Endodermal cell (in vitro differentiated cells): ENCODE measurements around the gene PARD3B. TPM values are rescaled to one million over a fixed set of nuclear protein-coding genes. Genes with fewer than 3 reads are reported as not detected.

Experiments
- DNase-seq: peaks from one replicate; pipeline ENCODE4 v3.0.0-alpha.2; 2017
- H3K27ac ChIP-seq: 2 replicates; pipeline ENCODE4 v1.5.1; 2013; ENCODE audit warnings: mild to moderate bottlenecking, low read depth, low read length, moderate library complexity
- H3K27me3 ChIP-seq: 2 replicates; pipeline ENCODE4 v1.6.1; 2013; ENCODE audit warnings: mild to moderate bottlenecking, low read length, moderate library complexity; ENCODE audit not compliant: insufficient read depth, control insufficient read depth, poor library complexity, severe bottlenecking
- H3K36me3 ChIP-seq: 2 replicates; pipeline ENCODE4 v1.7.0; 2013; ENCODE audit warnings: mild to moderate bottlenecking, low read length, moderate library complexity; ENCODE audit not compliant: control insufficient read depth, insufficient read depth
- H3K4me1 ChIP-seq: one replicate; pipeline ENCODE4 v1.7.0; 2013; ENCODE audit warnings: low read length; ENCODE audit not compliant: control insufficient read depth, insufficient read depth
- H3K4me3 ChIP-seq: 2 replicates; pipeline ENCODE4 v1.5.1; 2013; ENCODE audit warnings: mild to moderate bottlenecking, low read length, moderate library complexity
- H3K9ac ChIP-seq: 2 replicates; pipeline ENCODE4 v1.6.1; 2013; ENCODE audit warnings: mild to moderate bottlenecking, low read length, moderate library complexity; ENCODE audit not compliant: poor library complexity, severe bottlenecking; ENCODE audit errors: extremely low read depth
- H3K9me3 ChIP-seq: 2 replicates; pipeline ENCODE4 v1.6.1; 2013; ENCODE audit warnings: mild to moderate bottlenecking, low read length, moderate library complexity; ENCODE audit not compliant: control insufficient read depth
- H3K27ac Mint-ChIP-seq: 2 replicates; pipeline ENCODE4 v1.8.0; 2020; ENCODE audit warnings: mixed read lengths
- H3K27me3 Mint-ChIP-seq: 2 replicates; pipeline ENCODE4 v1.8.0; 2021; ENCODE audit warnings: mild to moderate bottlenecking, mixed read lengths; ENCODE audit not compliant: insufficient read depth
- H3K36me3 Mint-ChIP-seq: 2 replicates; pipeline ENCODE4 v1.8.0; 2020; ENCODE audit warnings: low read depth, mixed read lengths
- H3K4me1 Mint-ChIP-seq: 2 replicates; pipeline ENCODE4 v1.8.0; 2020; ENCODE audit warnings: mixed read lengths
- H3K4me3 Mint-ChIP-seq: 2 replicates; pipeline ENCODE4 v1.8.0; 2020; ENCODE audit warnings: mild to moderate bottlenecking, moderate library complexity, mixed read lengths
- H3K9me3 Mint-ChIP-seq: 2 replicates; pipeline ENCODE4 v1.8.0; 2020; ENCODE audit warnings: mild to moderate bottlenecking, mixed read lengths
- CTCF ChIP-seq: fragments of 200-600 bp; sonication (generic); conservative IDR thresholded peaks from 2 replicates; pipeline ENCODE4 v1.5.0; 2021; ENCODE audit warnings: antibody characterized with exemption, mild to moderate bottlenecking
- WGBS, 2 experiments: methylation state at CpG; one replicate each; pipeline versions ENCODE4 v1.1.5 to v1.1.7; 2013; ENCODE audit warnings: missing lambda C conversion rate in 2 of 2, mixed read lengths in 1 of 2; ENCODE audit not compliant: insufficient coverage in 1 of 2, insufficient read length in 1 of 2; 5-methylcytosine and 5-hydroxymethylcytosine counted together
- total RNA-seq, 2 donors: library from RNA; stranded (reverse); fragmentation: NEBNext Ultra II Directional in 1 of 2; extraction: Animal tissue kit (Norgen Biotek cat#: 25700) in 1 of 2; gene quantifications; 2 replicates in 1 of 2; 3 replicates in 1 of 2; pipeline ENCODE4 v1.2.1, GENCODE V29; 2021

Gene PARD3B
- total RNA-seq, 2 donors from 2014 or later = 2.5 to 5.6 TPM

DNA sequence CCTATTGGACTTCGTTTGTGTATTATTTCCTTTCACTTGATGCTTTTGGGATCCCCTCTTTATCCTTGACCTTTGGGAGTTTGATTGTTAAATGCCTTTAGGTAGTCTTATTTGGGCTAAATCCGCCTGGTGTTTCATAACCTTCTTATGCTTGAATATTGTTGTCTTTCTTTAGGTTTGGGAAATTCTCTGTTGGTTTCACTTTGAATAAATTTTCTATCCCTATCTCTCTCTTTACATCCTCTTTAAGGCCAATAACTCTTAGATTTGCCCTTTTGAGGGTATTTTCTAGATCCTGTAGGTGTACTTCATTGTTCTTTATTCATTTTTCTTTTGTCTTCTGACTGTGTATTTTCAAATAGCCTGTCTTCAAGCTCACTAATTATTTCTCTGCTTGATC is 354.7 kb downstream of the PARD3B start:
- WGBS, 2 experiments = 68 to 86% methylated on average over 1 to 2 of the region's 2 CpGs
- H3K27ac Mint-ChIP-seq = no peak overlapping the region
- no peaks in the 10 kb centered on the region for H3K36me3 ChIP-seq
- no peak overlapping the region for H3K9ac ChIP-seq
- no peak overlapping the region for H3K4me3 Mint-ChIP-seq
- no peaks in the 10 kb centered on the region for H3K27me3 ChIP-seq
- no peaks in the 10 kb centered on the region for H3K27me3 Mint-ChIP-seq
- no peak overlapping the region for H3K4me3 ChIP-seq
- no peak for DNase-seq
- H3K9me3 Mint-ChIP-seq = peaks cover 7% of the 10 kb centered on the region
- H3K4me1 ChIP-seq = peaks cover 4% of the 10 kb centered on the region
- no peaks in the 10 kb centered on the region for H3K9me3 ChIP-seq
- no peak for TF ChIP-seq CTCF
- peaks cover 2% of the 10 kb centered on the region for H3K36me3 Mint-ChIP-seq
- H3K27ac ChIP-seq = no peak overlapping the region
- peaks cover 7% of the 10 kb centered on the region for H3K4me1 Mint-ChIP-seq

GRCh38 chr2:204900487-204900886 is 355.2 kb downstream of the PARD3B start:
- no peak overlapping the region for H3K27ac ChIP-seq
- WGBS, 2 experiments = 60 to 90% methylated on average over 1 to 2 of the region's 2 CpGs

GRCh38 chr2:204900910-204901309 is 355.6 kb downstream of the PARD3B start:
- Mint-ChIP-seq H3K4me1 (peaks cover 7% of the 10 kb centered on the region), H3K9me3 (peaks cover 7% of the 10 kb centered on the region), H3K4me3 (no peak overlapping the region), H3K27me3 (no peaks in the 10 kb centered on the region), H3K27ac (no peak overlapping the region), H3K36me3 (peaks cover 2% of the 10 kb centered on the region)
- Histone ChIP-seq H3K27ac (no peak overlapping the region), H3K4me3 (no peak overlapping the region), H3K4me1 (peaks cover 4% of the 10 kb centered on the region), H3K36me3 (no peaks in the 10 kb centered on the region), H3K27me3 (no peaks in the 10 kb centered on the region), H3K9me3 (no peaks in the 10 kb centered on the region), H3K9ac (no peak overlapping the region)
- TF ChIP-seq CTCF = no peak
- no peak for DNase-seq
- WGBS, 2 experiments = 96% methylated on average over 1 of the region's 1 CpG; no CpG with 5 or more reads in 1 of the 2 experiments

More at GRCh38 chr2:204900487-204900886, 355.2 kb downstream of the PARD3B start:
- Mint-ChIP-seq H3K4me3 (no peak overlapping the region), H3K4me1 (peaks cover 7% of the 10 kb centered on the region), H3K27me3 (no peaks in the 10 kb centered on the region), H3K36me3 (peaks cover 2% of the 10 kb centered on the region), H3K9me3 (peaks cover 7% of the 10 kb centered on the region), H3K27ac (no peak overlapping the region)
- H3K27me3 ChIP-seq = no peaks in the 10 kb centered on the region
- H3K4me1 ChIP-seq = peaks cover 4% of the 10 kb centered on the region
- no peaks in the 10 kb centered on the region for H3K36me3 ChIP-seq
- DNase-seq = no peak
- no peaks in the 10 kb centered on the region for H3K9me3 ChIP-seq
- no peak overlapping the region for H3K4me3 ChIP-seq
- no peak overlapping the region for H3K9ac ChIP-seq
- TF ChIP-seq CTCF = no peak
